Measurements from ENCODE around the gene UMPS.
"Not testable (repeated sequence)": the region's sequence is repeated elsewhere in the genome, so short reads cannot be mapped to it uniquely, and the experiment has no call there.

UMPS gene

DNA sequence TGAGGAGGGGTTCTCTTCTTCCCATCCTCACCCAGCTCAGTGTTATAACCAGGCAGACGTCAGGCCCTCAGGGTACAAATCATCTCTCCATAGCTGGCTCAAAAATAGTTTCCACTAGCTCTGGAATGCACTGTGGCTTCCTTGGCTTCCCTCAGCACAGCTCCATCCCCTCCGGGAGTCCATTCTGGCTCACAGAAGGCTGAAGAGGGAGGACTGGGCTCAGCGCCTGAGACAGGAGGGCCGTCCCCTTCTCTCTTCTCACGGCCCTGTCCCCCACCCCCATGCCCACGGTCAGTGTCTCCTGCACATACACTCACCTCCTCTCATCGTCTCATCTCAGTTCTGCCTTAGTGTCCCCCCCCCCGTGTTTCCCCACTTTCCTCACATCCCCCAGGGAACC, 50.1 kb downstream of the UMPS start:
- DNase-seq (ENCODE audit: low read depth, low spot score): no peak

DNA sequence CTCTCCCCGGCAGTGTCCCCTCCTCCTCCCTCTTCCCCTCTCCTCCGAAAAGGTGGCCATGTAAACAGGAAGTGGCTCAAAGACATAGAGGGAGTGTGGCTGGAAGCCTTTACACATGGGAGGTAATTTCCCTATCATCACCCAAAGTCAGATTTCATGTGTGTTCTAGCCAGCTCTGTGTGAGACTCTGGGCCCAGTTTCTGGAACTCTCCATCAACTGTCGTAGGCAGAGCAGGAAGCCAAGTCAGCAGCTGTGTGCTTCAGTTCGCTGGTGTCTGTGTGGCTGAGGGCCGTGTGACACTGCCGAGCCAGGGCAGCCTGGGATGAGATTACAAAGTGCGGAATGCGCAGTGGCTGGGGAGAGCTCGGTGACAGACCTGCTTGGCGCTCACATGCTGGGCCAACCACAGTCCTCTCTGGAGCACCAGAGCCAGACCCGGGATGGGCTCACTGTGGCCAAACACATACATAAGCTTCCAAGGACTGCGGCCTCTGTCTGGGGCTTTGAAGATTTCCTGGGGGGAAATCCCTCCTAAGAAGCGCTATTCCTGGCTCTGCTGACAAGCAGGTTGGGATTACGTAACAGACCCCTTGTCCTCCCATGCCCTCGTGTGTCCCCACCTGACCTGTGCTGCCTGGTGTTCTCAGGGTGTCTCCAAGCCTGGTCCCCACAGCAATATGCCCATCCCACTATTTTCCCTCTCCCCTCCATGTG, 50.7 kb downstream of the UMPS start:
- DNase-seq (ENCODE audit: low read depth, low spot score): no peak

DNA sequence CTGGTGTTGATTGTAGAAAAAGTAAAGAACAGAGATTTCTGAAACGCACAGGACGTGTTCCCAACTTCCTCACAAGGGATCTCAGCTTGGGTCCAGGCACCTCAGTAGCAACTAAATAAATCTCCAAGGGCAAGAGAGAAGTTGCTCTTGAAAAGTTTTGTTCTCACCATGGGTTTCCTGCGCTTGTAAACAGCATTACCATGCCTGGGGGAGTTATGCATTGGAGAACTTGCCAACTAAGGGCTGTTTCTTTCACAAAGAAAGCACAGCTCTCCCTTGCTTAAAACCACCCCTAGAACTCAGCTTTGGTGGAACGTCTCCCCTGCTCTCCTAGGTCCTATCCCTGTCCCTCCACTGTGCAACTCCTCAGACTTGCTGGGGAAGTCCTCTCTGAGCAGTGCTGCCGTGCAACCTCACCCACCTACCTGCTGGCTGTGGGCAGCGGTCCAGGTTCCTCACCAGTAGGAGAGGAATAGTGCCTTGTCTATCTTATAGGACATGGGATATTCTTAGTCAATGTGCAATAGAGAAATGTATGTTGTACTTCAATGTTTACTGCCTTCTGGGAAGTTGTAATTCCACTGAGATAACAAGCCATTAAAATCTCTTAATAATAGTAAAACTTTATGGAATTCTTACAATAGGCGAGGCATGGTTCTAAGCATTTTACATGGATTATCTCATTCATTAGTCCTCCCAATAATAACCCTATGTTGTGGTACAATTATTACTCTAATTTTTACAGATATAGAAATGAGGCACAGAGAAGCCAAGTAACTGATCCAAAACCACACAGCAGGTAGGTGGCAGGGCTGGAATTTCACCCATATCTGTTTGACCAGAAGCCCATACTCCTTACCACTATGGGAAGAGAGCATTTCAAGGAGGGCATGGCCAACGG, 51.5 kb downstream of the UMPS start:
- DNase-seq (ENCODE audit: low read depth, low spot score): no peak

DNA sequence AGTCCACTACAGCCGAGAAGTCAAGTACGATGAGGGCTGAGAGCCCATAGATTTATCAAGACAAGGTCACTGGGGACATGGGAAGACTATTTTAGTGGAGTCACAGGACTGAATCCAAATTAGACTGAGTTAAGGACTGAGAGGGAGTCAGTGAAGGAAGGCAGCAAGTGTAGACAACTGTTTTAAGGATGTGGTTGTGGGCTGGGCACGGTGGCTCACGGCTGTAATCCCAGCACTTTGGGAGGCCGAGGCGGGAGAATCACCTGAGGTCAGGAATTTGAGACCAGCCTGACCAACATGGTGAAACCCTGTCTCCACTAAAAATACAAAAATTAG, 52.1 kb downstream of the UMPS start:
- not testable (repeated sequence) for DNase-seq (ENCODE audit: low read depth, low spot score)

DNA sequence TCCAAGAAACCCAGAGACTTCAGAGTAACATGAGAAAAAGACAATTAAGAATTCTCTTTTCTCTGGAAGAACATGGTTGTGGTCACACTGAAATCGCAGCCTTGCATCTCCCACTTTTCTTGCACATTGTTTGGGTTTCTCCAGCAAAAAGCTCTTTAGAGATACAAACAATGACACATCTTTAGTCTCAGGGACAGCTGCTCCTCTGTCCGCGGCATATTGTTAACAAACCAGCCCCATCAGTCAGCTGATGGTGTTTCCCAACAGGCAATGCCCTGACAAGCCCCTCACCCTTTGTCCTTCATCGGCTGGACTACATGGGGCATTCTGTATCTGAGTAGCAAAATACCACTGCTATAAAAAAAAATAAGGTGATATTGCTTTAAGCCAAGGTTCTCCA, 53.4 kb downstream of the UMPS start:
- DNase-seq (ENCODE audit: low read depth, low spot score): no peak

DNA sequence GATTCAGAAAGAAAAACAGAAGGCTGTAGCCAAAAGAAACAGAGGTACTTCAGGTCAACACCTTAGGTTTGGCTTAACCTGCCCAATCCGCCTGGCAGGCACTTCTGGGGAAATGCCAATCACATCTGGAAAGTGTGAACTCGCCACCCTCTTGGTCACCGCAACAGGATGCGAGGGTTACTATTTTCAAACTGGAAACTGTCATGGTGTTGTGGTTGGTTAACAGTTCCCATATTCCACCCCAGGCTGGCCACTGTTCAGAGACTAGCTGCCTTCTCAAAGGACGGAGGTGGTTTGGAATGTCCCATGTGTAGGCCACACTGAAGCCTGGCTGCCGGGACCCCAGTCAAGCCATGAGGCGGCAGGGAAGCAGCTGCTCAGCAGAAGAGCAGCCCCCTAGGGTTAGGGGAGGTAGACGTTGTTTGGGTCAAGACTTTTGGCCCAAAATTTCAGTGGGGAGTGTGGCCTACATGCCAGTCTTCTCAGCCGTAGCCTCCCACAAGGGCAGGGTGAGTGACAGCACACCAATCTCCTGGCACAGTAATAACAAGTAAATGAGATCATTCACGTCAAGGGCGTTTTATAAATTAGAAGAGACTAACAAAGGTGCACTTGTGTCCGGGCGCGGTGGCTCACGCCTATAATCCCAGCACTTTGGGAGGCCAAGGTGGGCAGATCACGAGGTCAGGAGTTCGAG, 54.6 kb downstream of the UMPS start:
- no peak for DNase-seq (ENCODE audit: low read depth, low spot score)

- no peak for DNase-seq (ENCODE audit: low read depth, low spot score)
Observed at GRCh38 chr3:124785973-124786372, 55.7 kb downstream of the UMPS start.

- no peak for DNase-seq (ENCODE audit: low read depth, low spot score)
Observed at GRCh38 chr3:124786511-124787241, 56.4 kb downstream of the UMPS start.

- DNase-seq (ENCODE audit: low read depth, low spot score): no peak
Observed at GRCh38 chr3:124787476-124788195, 57.4 kb downstream of the UMPS start.

DNA sequence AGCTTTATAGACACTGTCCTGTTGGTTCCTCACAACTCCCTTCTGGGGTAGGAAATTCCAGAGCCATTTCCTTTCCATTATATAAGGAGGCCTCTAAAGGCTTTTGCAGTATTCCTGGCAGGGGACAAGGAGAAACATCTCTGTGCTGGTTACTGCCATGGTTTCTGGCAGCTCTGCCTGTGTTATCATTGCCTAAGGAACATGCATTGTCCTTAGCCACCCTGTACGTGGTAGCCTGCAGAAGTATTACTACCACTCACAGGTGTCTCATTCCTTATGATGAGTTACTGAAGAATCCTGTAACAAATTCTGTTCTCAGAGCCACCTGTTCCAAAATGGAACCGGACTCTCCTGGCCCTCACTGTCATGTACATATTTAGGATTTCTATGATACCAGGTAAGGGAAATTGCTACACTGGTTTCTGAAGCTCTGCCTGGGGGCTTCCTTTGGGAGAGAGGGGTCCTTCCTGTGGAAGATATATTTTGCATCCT, 58.0 kb downstream of the UMPS start:
- DNase-seq (ENCODE audit: low read depth, low spot score): no peak

GRCh38 chr3:124789103-124789502, 58.9 kb downstream of the UMPS start:
- DNase-seq (ENCODE audit: low read depth, low spot score): not testable (repeated sequence)

DNA sequence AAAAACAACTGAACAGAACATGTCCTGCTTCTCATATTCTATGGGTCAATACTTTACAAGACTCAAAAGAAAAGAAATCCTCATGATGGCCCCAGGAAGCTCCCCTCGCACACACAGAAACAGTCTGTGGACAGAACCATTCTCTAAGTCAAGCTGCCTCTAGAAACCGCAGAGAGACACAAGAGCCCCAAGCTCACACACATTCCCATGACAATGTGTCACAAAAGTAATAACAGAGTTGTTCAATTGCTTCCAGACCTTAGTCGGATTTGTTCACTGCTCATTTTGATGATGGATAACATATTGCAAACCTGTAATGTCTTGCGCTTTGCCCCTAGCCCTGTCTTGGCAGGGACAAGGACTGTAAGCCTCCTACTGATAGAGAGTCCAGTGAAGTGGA, 60.9 kb downstream of the UMPS start:
- no peak for DNase-seq (ENCODE audit: low read depth, low spot score)

GRCh38 chr3:124791639-124792151, 61.4 kb downstream of the UMPS start:
- DNase-seq (ENCODE audit: low read depth, low spot score): no peak

GRCh38 chr3:124792341-124793040, 62.2 kb downstream of the UMPS start:
- no peak for DNase-seq (ENCODE audit: low read depth, low spot score)

- no peak for DNase-seq (ENCODE audit: low read depth, low spot score)
Observed at GRCh38 chr3:124793054-124793739, 62.9 kb downstream of the UMPS start.

DNA sequence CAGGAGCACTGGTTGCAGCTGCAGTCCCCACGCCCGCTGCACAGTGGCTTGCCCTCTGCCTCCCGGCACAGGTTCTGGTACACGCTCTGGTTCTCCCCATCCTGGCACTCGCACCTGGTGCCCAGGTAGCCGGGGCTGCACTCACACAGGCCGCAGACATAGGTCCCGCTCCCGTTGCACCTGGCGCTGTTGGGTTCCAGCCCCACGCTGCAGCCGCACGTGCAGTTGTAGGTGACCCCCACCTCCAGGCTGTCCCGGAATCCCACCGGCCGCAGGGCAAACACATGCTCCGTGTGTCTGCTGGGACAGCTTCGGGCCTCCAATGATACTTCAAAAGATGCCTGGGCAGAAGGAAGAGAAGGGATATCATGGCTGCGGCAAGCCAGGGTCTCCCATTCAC, 66.2 kb downstream of the UMPS start:
- no peak for DNase-seq (ENCODE audit: low read depth, low spot score)

DNA sequence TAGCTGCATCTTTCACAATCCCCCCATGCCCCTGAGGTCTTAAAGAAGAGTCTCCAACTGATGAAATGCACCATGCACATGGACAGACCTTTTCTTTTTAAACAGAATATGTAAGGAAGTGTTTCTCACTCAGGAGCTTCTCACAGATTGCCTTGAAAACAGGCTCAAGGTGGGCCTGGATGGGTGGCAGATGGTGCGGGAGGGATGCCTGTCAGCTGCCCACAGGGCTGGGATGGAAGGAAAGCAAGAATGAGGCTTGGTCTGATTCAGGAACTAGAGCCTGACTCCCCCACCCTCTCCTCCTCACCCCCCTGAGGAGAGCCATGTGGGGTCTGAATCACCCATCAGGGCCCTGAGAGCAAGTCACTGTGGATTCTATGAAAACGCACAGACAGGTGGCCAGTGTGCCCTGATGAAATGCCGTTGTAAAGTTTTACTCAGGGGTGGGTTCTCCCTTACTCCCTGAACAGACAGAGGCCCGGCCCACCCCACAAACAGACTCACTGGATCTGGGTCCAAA, 67.2 kb downstream of the UMPS start:
- DNase-seq (ENCODE audit: low read depth, low spot score): no peak

Data from activated naive CD8-positive, alpha-beta T cell treated with anti-CD3 and anti-CD28 coated beads, Interleukin-2, amount 50 U/mL, for 16 hours (primary cell).